ENCODE measurements around the gene DLST. TPM values are rescaled to one million over a fixed set of nuclear protein-coding genes. Genes with fewer than 3 reads are reported as not detected.
A peak's percentile ranks its signal among the peaks of the same experiment; 100 is the strongest.

Gene DLST
- total and polyA plus RNA-seq, 2 of the 4 experiments (the other 2 are of a cell fraction) = 58.6 to 119 TPM

DNA sequence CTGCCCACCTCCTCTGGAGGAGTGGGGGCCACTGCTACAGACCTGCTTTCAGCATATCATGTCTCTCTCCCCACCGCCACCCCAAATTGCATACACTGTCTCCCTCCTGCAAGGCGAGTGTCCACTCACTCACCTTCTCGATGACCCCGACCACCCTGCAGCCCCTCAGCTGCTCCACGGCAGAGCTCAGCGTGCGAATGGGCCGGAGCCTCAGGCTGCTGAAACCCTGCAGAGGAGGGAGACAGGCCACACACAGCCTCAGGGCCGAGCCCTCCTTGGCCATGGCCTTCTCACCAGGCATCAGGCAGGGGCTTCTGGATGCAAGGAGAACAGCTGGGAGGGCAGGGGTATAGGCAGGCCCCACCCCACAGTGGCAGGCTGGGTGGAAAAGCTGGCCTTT lies 36.7 kb downstream of the DLST start:
- Histone ChIP-seq H3K27me3 (ENCODE audit: control insufficient read depth, insufficient read depth, low read length) (no peaks in the 10 kb centered on the region), H2BK5ac (ENCODE audit: low read depth, low read length, poor library complexity, severe bottlenecking) (no peak overlapping the region), H3K56ac (ENCODE audit: extremely low read depth, insufficient read depth, low read length) (no peak overlapping the region), H3K79me1 (ENCODE audit: low read depth in 1 of 2, low read length in 2 of 2) (no peaks in the 10 kb centered on the region), H2BK120ac (ENCODE audit: low read depth, low read length) (no peak overlapping the region), H2BK20ac (ENCODE audit: low read depth, low read length) (no peak overlapping the region), H2AFZ (replicated peaks; ENCODE audit: low read length, poor library complexity) (peak overlapping the region; percentile 33), H4K8ac (ENCODE audit: low read depth in 2 of 2, low read length in 2 of 2) (no peak overlapping the region), H3K27ac (ENCODE audit: insufficient read depth, low read length) (no peak overlapping the region), H4K20me1 (ENCODE audit: insufficient read depth, low read length) (no peaks in the 10 kb centered on the region), H4K91ac (ENCODE audit: insufficient read depth, low read depth, low read length) (no peak overlapping the region), H2BK15ac (ENCODE audit: low read depth, low read length) (no peak overlapping the region), H3K4me1 (ENCODE audit: control insufficient read depth, insufficient read depth, low read length) (peaks cover 4% of the 10 kb centered on the region; the same call in 1 of the 2 replicates), H3K9ac (ENCODE audit: low read depth, low read length) (no peak overlapping the region), H4K5ac (ENCODE audit: low read depth, low read length) (no peak overlapping the region), H3K4me2 (ENCODE audit: low read depth, low read length) (no peak overlapping the region), H3K4ac (ENCODE audit: low read depth, low read length) (no peak overlapping the region), H3K9me1 (ENCODE audit: insufficient read depth, low read length) (0 out of 2 replicates have a peak, but pooled peaks cover 2% of the 10 kb centered on the region), H3K18ac (ENCODE audit: low read depth, low read length) (no peak overlapping the region), H3K9me3 (ENCODE audit: control insufficient read depth, insufficient read depth, low read length) (no peaks in the 10 kb centered on the region), H2AK9ac (replicated peaks; ENCODE audit: low read depth, low read length, poor library complexity) (peak overlapping the region; percentile 57), H3K14ac (replicated peaks; ENCODE audit: low read depth, low read length) (no peak overlapping the region), H3K36me3 (ENCODE audit: control insufficient read depth, insufficient read depth, low read length) (no peaks in the 10 kb centered on the region), H3K23ac (ENCODE audit: low read depth, low read length) (no peak overlapping the region), H3K4me3 (ENCODE audit: insufficient read depth, low read depth, low read length) (no peak overlapping the region), H2AK5ac (ENCODE audit: low read depth, low read length) (no peak overlapping the region)
- DNase-seq (no peak), ATAC-seq (ENCODE audit: low read depth) (no peak)
- intact Hi-C loops (cut with micrococcal nuclease) = no loop called here
- 91% methylated on average over 4 of the region's 9 CpGs; no CpG with 5 or more reads in 1 of the 2 experiments for WGBS, 2 experiments (ENCODE audit: extremely low coverage in 2 of 2, insufficient read length in 1 of 2)
- TF ChIP-seq BHLHE40 (IDR thresholded peaks at IDR 0.05; ENCODE audit: low read depth, low read length) = no peak
- no peak for TF ChIP-seq RCOR1 (IDR thresholded peaks at IDR 0.05; ENCODE audit: insufficient replicate concordance, low read length)
- TF ChIP-seq MXI1 (IDR thresholded peaks at IDR 0.05; ENCODE audit: borderline replicate concordance, low read depth, low read length) = no peak
- in situ Hi-C loops (cut with MboI; ENCODE audit: low sequenced_read_pairs) = loop anchor here (10.0 kb wide), 1 partner anchor 386 kb away; no protein-coding TSS in a partner anchor
- POLR2A ChIA-PET (ENCODE audit: unreplicated experiment) = no interaction called here
- CTCF ChIA-PET = no interaction called here
- dilution Hi-C loops (cut with HindIII; ENCODE audit: low sequenced_read_pairs, unreplicated experiment) = no loop called here
- BruUV-seq (replicated peaks) = no TSS peak

Measured in IMR-90 (cell line).